GM06990 (cell line): ENCODE measurements around the gene TAF11L6.
"Not testable (repeated sequence)": the region's sequence is repeated elsewhere in the genome, so short reads cannot be mapped to it uniquely, and the experiment has no call there.

Source experiments
- DNase-seq: peaks from one replicate; pipeline ENCODE4 v3.0.0-alpha.2; 2011; ENCODE audit not compliant: insufficient read length; ENCODE audit errors: extremely low read depth
- H3K27me3 ChIP-seq: replicated peaks from 2 replicates; pipeline ENCODE4 v1.6.0; 2011; ENCODE audit warnings: low read length; ENCODE audit not compliant: control insufficient read depth, insufficient read depth
- H3K36me3 ChIP-seq: 2 replicates; pipeline ENCODE4 v1.5.1; 2011; ENCODE audit warnings: low read length; ENCODE audit not compliant: control insufficient read depth, insufficient read depth
- H3K4me3 ChIP-seq: replicated peaks from 2 replicates; pipeline ENCODE4 v1.5.1; 2011; ENCODE audit warnings: low read depth, mild to moderate bottlenecking, control low read depth, low read length
- CTCF ChIP-seq: IDR thresholded peaks from 2 replicates; pipeline ENCODE4 v1.5.1; 2011; ENCODE audit warnings: low read length, control low read depth, mild to moderate bottlenecking, inconsistent platforms; ENCODE audit not compliant: insufficient read depth, poor library complexity, severe bottlenecking

Gene TAF11L6

GRCh38 chr5:17497446-17497845 lies 31.0 kb upstream of the TAF11L6 start:
- TF ChIP-seq CTCF = no peak
- H3K36me3 ChIP-seq = no peaks in the 10 kb centered on the region
- no peak for DNase-seq
- no peaks in the 10 kb centered on the region for H3K27me3 ChIP-seq
- no peak overlapping the region for H3K4me3 ChIP-seq

- H3K27me3 ChIP-seq, H3K36me3 ChIP-seq, DNase-seq, H3K4me3 ChIP-seq: not testable (repeated sequence)
Observed at GRCh38 chr5:17497931-17498330, 30.5 kb upstream of the TAF11L6 start, which contains the start of gene TAF11L2. TAF11L2 (plus strand) TSS chr5:17498231.

- no peak for DNase-seq
- no peak for TF ChIP-seq CTCF
- no peak overlapping the region for H3K4me3 ChIP-seq
- no peaks in the 10 kb centered on the region for H3K27me3 ChIP-seq
- no peaks in the 10 kb centered on the region for H3K36me3 ChIP-seq
Observed at GRCh38 chr5:17511775-17512325, 16.6 kb upstream of the TAF11L6 start.

- H3K4me3 ChIP-seq, H3K27me3 ChIP-seq, DNase-seq, H3K36me3 ChIP-seq: not testable (repeated sequence)
Observed at GRCh38 chr5:17517526-17517925, 10.9 kb upstream of the TAF11L6 start.

- not testable (repeated sequence) for H3K36me3 ChIP-seq, H3K27me3 ChIP-seq, DNase-seq, H3K4me3 ChIP-seq
Observed at GRCh38 chr5:17518067-17518466, 10.4 kb upstream of the TAF11L6 start, which contains the start of gene TAF11L3. TAF11L3 (plus strand) TSS chr5:17518367.

GRCh38 chr5:17519508-17519907 lies 9.0 kb upstream of the TAF11L6 start:
- H3K36me3 ChIP-seq, DNase-seq, H3K27me3 ChIP-seq: not testable (repeated sequence)

GRCh38 chr5:17521501-17521900 lies 7.0 kb upstream of the TAF11L6 start, which contains the start of gene TAF11L4:
TAF11L4 (plus strand) TSS chr5:17521801.
- H3K27me3 ChIP-seq, H3K4me3 ChIP-seq, H3K36me3 ChIP-seq, DNase-seq: not testable (repeated sequence)

More at GRCh38 chr5:17519508-17519907, 9.0 kb upstream of the TAF11L6 start:
- H3K4me3 ChIP-seq = not testable (repeated sequence)

GRCh38 chr5:17524935-17525334 lies 3.5 kb upstream of the TAF11L6 start, which contains the start of gene TAF11L5:
TAF11L5 (plus strand) TSS chr5:17525235.
- H3K27me3 ChIP-seq, DNase-seq, H3K4me3 ChIP-seq, H3K36me3 ChIP-seq: not testable (repeated sequence)

GRCh38 chr5:17526504-17526903 lies 2.0 kb upstream of the TAF11L6 start:
- H3K27me3 ChIP-seq, H3K36me3 ChIP-seq, DNase-seq, H3K4me3 ChIP-seq: not testable (repeated sequence)
